NCI-H2171 (cell line): Measurements from ENCODE around the gene KRABD2.
"Not testable (repeated sequence)": the region's sequence is repeated elsewhere in the genome, so short reads cannot be mapped to it uniquely, and the experiment has no call there.

ENCODE experiments used
- DNase-seq: peaks from one replicate; lab custom pipeline; 2025; lab: John Stamatoyannopoulos, UW

The KRABD2 gene

GRCh38 chr17:8392674-8393469, 16.4 kb upstream of the KRABD2 start:
- DNase-seq = no peak

- no peak for DNase-seq
These were observed 15.8 kb upstream of the KRABD2 start for GRCh38 chr17:8392274-8392673.

GRCh38 chr17:8391711-8392110, 15.2 kb upstream of the KRABD2 start:
- no peak for DNase-seq

GRCh38 chr17:8387914-8388651, 11.6 kb upstream of the KRABD2 start:
- DNase-seq = no peak

GRCh38 chr17:8386841-8387240, 10.3 kb upstream of the KRABD2 start:
- no peak for DNase-seq

- DNase-seq = no peak
These were observed 8.4 kb upstream of the KRABD2 start for GRCh38 chr17:8384801-8385378.

- DNase-seq = peak; percentile 97
These were observed 6.8 kb upstream of the KRABD2 start, which contains the start of gene RPL26 for GRCh38 chr17:8383143-8383822. RPL26 (minus strand) TSS chr17:8383193; CDS start chr17:8382310, 883 bp downstream.

- DNase-seq = no peak
These were observed 6.3 kb upstream of the KRABD2 start for GRCh38 chr17:8382880-8383142.

GRCh38 chr17:8382052-8382879, 5.8 kb upstream of the KRABD2 start:
- DNase-seq = no peak

GRCh38 chr17:8380049-8380448, 3.5 kb upstream of the KRABD2 start:
- DNase-seq = no peak

- not testable (repeated sequence) for DNase-seq
These were observed 1.6 kb upstream of the KRABD2 start for GRCh38 chr17:8378117-8378516.

- DNase-seq = no peak
These were observed 918 bp upstream of the KRABD2 start for GRCh38 chr17:8377422-8377821.

GRCh38 chr17:8375738-8376259, 705 bp downstream of the KRABD2 start:
- DNase-seq = peak; percentile 14

- not testable (repeated sequence) for DNase-seq
These were observed 2.6 kb downstream of the KRABD2 start for GRCh38 chr17:8373856-8374255.

GRCh38 chr17:8372422-8372821, 4.1 kb downstream of the KRABD2 start:
- no peak for DNase-seq

GRCh38 chr17:8371786-8372185, 4.7 kb downstream of the KRABD2 start:
- peak; percentile 22 for DNase-seq

GRCh38 chr17:8369944-8370343, 6.6 kb downstream of the KRABD2 start:
- DNase-seq = no peak

GRCh38 chr17:8368193-8368592, 8.3 kb downstream of the KRABD2 start:
- DNase-seq = no peak

- no peak for DNase-seq
These were observed 10.3 kb downstream of the KRABD2 start for GRCh38 chr17:8366231-8366630.

- DNase-seq = no peak
These were observed 11.4 kb downstream of the KRABD2 start for GRCh38 chr17:8365143-8365542.

- DNase-seq = no peak
These were observed 13.7 kb downstream of the KRABD2 start for GRCh38 chr17:8362651-8363332.
